Upper lobe of left lung (tissue), 6 donors: ENCODE data around the gene SGMS1. TPM values are rescaled to one million over a fixed set of nuclear protein-coding genes. Genes with fewer than 3 reads are reported as not detected.

Experiments used
- ATAC-seq, 2 donors: fragments of 200-7000 bp; cut with Tn5 transposase; one replicate each; pipeline ENCODE4 v1.9.1; 2022; ENCODE audit warnings: mild to moderate bottlenecking in 2 of 2, moderate library complexity in 2 of 2; ENCODE audit not compliant: low FRiP score in 2 of 2
- DNase-seq, 2 donors: peaks; one replicate each; pipeline ENCODE4 v3.0.0-alpha.2; 2019 to 2020
- H3K27ac ChIP-seq, 4 donors: fragments of 200-600 bp; sonication (generic); one replicate each; pipeline ENCODE4 v1.5.1; 2016 to 2019
- H3K27me3 ChIP-seq, 4 donors: fragments of 200-600 bp; sonication (generic); one replicate each; pipeline ENCODE4 v1.5.1; 2017 to 2019
- H3K36me3 ChIP-seq, 4 donors: fragments of 200-600 bp; sonication (generic); one replicate each; pipeline ENCODE4 v1.5.1; 2016 to 2019
- H3K4me1 ChIP-seq, 4 donors: fragments of 200-600 bp; sonication (generic); one replicate each; pipeline ENCODE4 v1.5.1; 2018 to 2019
- H3K4me3 ChIP-seq, 4 donors: fragments of 200-600 bp; sonication (generic); one replicate each; pipeline ENCODE4 v1.5.1; 2017 to 2019; ENCODE audit warnings: mild to moderate bottlenecking in 2 of 4, moderate library complexity in 1 of 4
- H3K9me3 ChIP-seq, 4 donors: fragments of 200-600 bp; sonication (generic); one replicate each; pipeline ENCODE4 v1.5.1; 2018 to 2019
- CTCF ChIP-seq, 6 experiments: fragments of 450-650 bp in 4 of 6; fragments of 200-600 bp in 2 of 6; sonication (generic) in 2 of 6; IDR thresholded peaks; one replicate each; pipeline ENCODE4 v1.5.1; 2016 to 2019; ENCODE audit warnings: antibody characterized with exemption in 6 of 6
- EP300 ChIP-seq, 4 donors: sonication (generic); formaldehyde crosslinking; IDR thresholded peaks; one replicate each; pipeline ENCODE4 v1.5.1; 2017; ENCODE audit warnings: antibody characterized with exemption in 4 of 4, control low read depth in 2 of 4
- POLR2A ChIP-seq, 4 donors: fragments of 450-650 bp; IDR thresholded peaks; one replicate each; pipeline ENCODE4 v1.5.1; 2016 to 2017; ENCODE audit warnings: antibody characterized with exemption in 4 of 4, mild to moderate bottlenecking in 2 of 4
- POLR2AphosphoS5 ChIP-seq, 2 donors: sonication (generic); formaldehyde crosslinking; IDR thresholded peaks; one replicate each; pipeline ENCODE4 v1.5.1; 2017; ENCODE audit warnings: antibody characterized with exemption in 2 of 2
- WGBS, 2 donors: methylation state at CpG; one replicate each; pipeline ENCODE4 v1.1.5; 2017 to 2018; 5-methylcytosine and 5-hydroxymethylcytosine counted together
- total RNA-seq, 6 donors: library from RNA; depleted of rRNA in 4 of 6; stranded (reverse); fragments of >200 nt in 4 of 6; gene quantifications; one replicate each; pipeline versions ENCODE4 v1.1.0 to v1.2.1, GENCODE V29; 2016 to 2021
- donor health status: DM: no; HTN: no; CAD: no; lungs with moderate emphysema.
- donor health status: DM: no; HTN: yes; CAD: no; lungs with severe emphysema.

The SGMS1 gene
- total RNA-seq, 6 donors from 2014 or later, result 66.7 to 230 (median 173) TPM

- DNase-seq (no peak), ATAC-seq (no peak)
- Histone ChIP-seq H3K4me1 (peaks cover 0 to 14% (median 5%) of the 10 kb centered on the region in 4 donors), H3K4me3 (no peak overlapping the region), H3K9me3 (no peaks in the 10 kb centered on the region), H3K36me3 (no peaks in the 10 kb centered on the region), H3K27ac (no peak overlapping the region), H3K27me3 (no peaks in the 10 kb centered on the region)
- 77 to 83% methylated on average over 1 of the region's 1 CpG for WGBS, 2 donors
- TF ChIP-seq EP300 (IDR thresholded peaks at IDR 0.05) (no peak), POLR2A (IDR thresholded peaks at IDR 0.05) (no peak), POLR2AphosphoS5 (IDR thresholded peaks at IDR 0.05) (no peak), CTCF (IDR thresholded peaks at IDR 0.05) (no peak)
These were observed 107.6 kb downstream of the SGMS1 start for GRCh38 chr10:50516171-50516570.

- Histone ChIP-seq H3K27me3 (no peaks in the 10 kb centered on the region), H3K9me3 (no peaks in the 10 kb centered on the region), H3K4me1 (peaks cover 0 to 14% (median 5%) of the 10 kb centered on the region in 4 donors), H3K36me3 (no peaks in the 10 kb centered on the region), H3K27ac (no peak overlapping the region), H3K4me3 (no peak overlapping the region)
- ATAC-seq, result no peak
- no peak for DNase-seq
- TF ChIP-seq POLR2A (IDR thresholded peaks at IDR 0.05) (no peak), POLR2AphosphoS5 (IDR thresholded peaks at IDR 0.05) (no peak), EP300 (IDR thresholded peaks at IDR 0.05) (no peak), CTCF (IDR thresholded peaks at IDR 0.05) (no peak)
- WGBS, 2 donors, result 92 to 100% methylated on average over 2 of the region's 2 CpGs
These were observed 108.3 kb downstream of the SGMS1 start for GRCh38 chr10:50515420-50515819.

GRCh38 chr10:50514995-50515394 lies 108.8 kb downstream of the SGMS1 start:
- no peak for ATAC-seq
- no peaks in the 10 kb centered on the region for H3K9me3 ChIP-seq
- H3K4me3 ChIP-seq, result no peak overlapping the region
- TF ChIP-seq EP300 (IDR thresholded peaks at IDR 0.05) (no peak), CTCF (IDR thresholded peaks at IDR 0.05) (no peak), POLR2AphosphoS5 (IDR thresholded peaks at IDR 0.05) (no peak), POLR2A (IDR thresholded peaks at IDR 0.05) (no peak)
- peaks cover 0 to 14% (median 5%) of the 10 kb centered on the region in 4 donors for H3K4me1 ChIP-seq
- no peak for DNase-seq
- no peaks in the 10 kb centered on the region for H3K36me3 ChIP-seq
- no peak overlapping the region for H3K27ac ChIP-seq
- 84 to 94% methylated on average over 2 of the region's 2 CpGs for WGBS, 2 donors
- H3K27me3 ChIP-seq, result no peaks in the 10 kb centered on the region

GRCh38 chr10:50513956-50514355 lies 109.8 kb downstream of the SGMS1 start:
- Histone ChIP-seq H3K27me3 (no peaks in the 10 kb centered on the region), H3K4me3 (no peak overlapping the region), H3K4me1 (peaks cover 0 to 14% (median 6%) of the 10 kb centered on the region in 4 donors), H3K36me3 (no peaks in the 10 kb centered on the region), H3K9me3 (no peaks in the 10 kb centered on the region), H3K27ac (no peak overlapping the region)
- no peak for DNase-seq
- no peak for ATAC-seq
- whole genome bisulfite sequencing, 2 donors, result 79 to 80% methylated on average over 5 of the region's 5 CpGs
- TF ChIP-seq CTCF (IDR thresholded peaks at IDR 0.05), result no peak

- ATAC-seq, result no peak
- no peak for DNase-seq
- H3K4me1 ChIP-seq, result peaks cover 0 to 14% (median 7%) of the 10 kb centered on the region in 4 donors
- no peaks in the 10 kb centered on the region for H3K9me3 ChIP-seq
- WGBS, 2 donors, result 92 to 95% methylated on average over 3 of the region's 3 CpGs
- no peak overlapping the region for H3K4me3 ChIP-seq
- TF ChIP-seq CTCF (IDR thresholded peaks at IDR 0.05), result no peak
- TF ChIP-seq POLR2AphosphoS5 (IDR thresholded peaks at IDR 0.05), result no peak
- no peak for TF ChIP-seq EP300 (IDR thresholded peaks at IDR 0.05)
- no peaks in the 10 kb centered on the region for H3K27me3 ChIP-seq
- H3K36me3 ChIP-seq, result no peaks in the 10 kb centered on the region
- no peak overlapping the region for H3K27ac ChIP-seq
These were observed 110.9 kb downstream of the SGMS1 start for GRCh38 chr10:50512743-50513416.
